Keratinocyte (primary cell): ENCODE data around the gene MTUS2. TPM values are rescaled to one million over a fixed set of nuclear protein-coding genes. Genes with fewer than 3 reads are reported as not detected.

Source experiments
- DNase-seq: peaks from one replicate; pipeline ENCODE4 v3.0.0-alpha.2; 2011; ENCODE audit warnings: low read depth, missing footprints, low spot score
- FAIRE-seq: peaks from 2 replicates; lab custom pipeline; 2011; peaks lifted over from hg19 to GRCh38; lab: Jason Lieb, UNC
- H2AFZ ChIP-seq: 2 replicates; pipeline ENCODE4 v1.6.0; 2012; ENCODE audit warnings: low read length, control low read depth, inconsistent platforms; ENCODE audit not compliant: control insufficient read depth
- H3K27ac ChIP-seq: 2 replicates; pipeline ENCODE4 v1.5.1; 2011; ENCODE audit warnings: low read length; ENCODE audit not compliant: control insufficient read depth, insufficient read depth
- H3K27me3 ChIP-seq: 3 replicates; pipeline ENCODE4 v1.6.0; 2011; ENCODE audit warnings: low read length; ENCODE audit not compliant: control insufficient read depth, insufficient read depth; ENCODE audit errors: extremely low read depth
- H3K36me3 ChIP-seq, 2 experiments: 2 replicates in 1 of 2; 3 replicates in 1 of 2; pipeline ENCODE4 v1.5.1; 2011; ENCODE audit warnings: low read length in 2 of 2, mild to moderate bottlenecking in 1 of 2; ENCODE audit not compliant: control insufficient read depth in 2 of 2, insufficient read depth in 2 of 2; ENCODE audit errors: extremely low read depth in 1 of 2
- H3K4me1 ChIP-seq: 3 replicates; pipeline ENCODE4 v1.5.1; 2011; ENCODE audit warnings: low read length; ENCODE audit not compliant: control insufficient read depth, insufficient read depth; ENCODE audit errors: extremely low read depth
- H3K4me2 ChIP-seq: 3 replicates; pipeline ENCODE4 v1.6.0; 2011; ENCODE audit warnings: low read depth, low read length; ENCODE audit not compliant: control insufficient read depth, insufficient read depth; ENCODE audit errors: extremely low read depth
- H3K4me3 ChIP-seq, 3 experiments: fragments of 200-600 bp in 1 of 3; sonication (generic) in 1 of 3; 2 replicates in 2 of 3; 3 replicates in 1 of 3; pipeline ENCODE4 v1.5.1; 2011 to 2016; ENCODE audit warnings: low read length in 3 of 3, mild to moderate bottlenecking in 3 of 3, control low read depth in 2 of 3, inconsistent platforms in 1 of 3, low read depth in 1 of 3, mixed read lengths in 1 of 3, mixed run types in 1 of 3, moderate library complexity in 1 of 3; ENCODE audit not compliant: control insufficient read depth in 2 of 3, insufficient read depth in 2 of 3; ENCODE audit errors: extremely low read depth in 1 of 3
- H3K79me2 ChIP-seq: 2 replicates; pipeline ENCODE4 v1.6.0; 2012; ENCODE audit warnings: low read length; ENCODE audit not compliant: control insufficient read depth, insufficient read depth
- H3K9ac ChIP-seq: 3 replicates; pipeline ENCODE4 v1.6.0; 2011; ENCODE audit warnings: low read length; ENCODE audit not compliant: control insufficient read depth, insufficient read depth; ENCODE audit errors: extremely low read depth
- H3K9me1 ChIP-seq: 3 replicates; pipeline ENCODE4 v1.6.0; 2011; ENCODE audit warnings: low read length; ENCODE audit not compliant: control insufficient read depth, insufficient read depth; ENCODE audit errors: extremely low read depth
- H3K9me3 ChIP-seq: 2 replicates; pipeline ENCODE4 v1.5.1; 2012; ENCODE audit warnings: low read depth, low read length; ENCODE audit not compliant: control insufficient read depth
- H4K20me1 ChIP-seq: 3 replicates; pipeline ENCODE4 v1.6.0; 2011; ENCODE audit warnings: low read length; ENCODE audit not compliant: control insufficient read depth, insufficient read depth; ENCODE audit errors: extremely low read depth
- CTCF ChIP-seq, 3 experiments: IDR thresholded peaks in 1 of 3; conservative IDR thresholded peaks in 1 of 3; optimal IDR thresholded peaks in 1 of 3; 2 replicates in 2 of 3; 3 replicates in 1 of 3; pipeline versions ENCODE3 to v1.5.1; 2011; ENCODE audit warnings: low read length in 3 of 3, mild to moderate bottlenecking in 3 of 3, moderate library complexity in 2 of 3, control low read depth in 1 of 3, inconsistent platforms in 1 of 3; ENCODE audit not compliant: insufficient read depth in 2 of 3; ENCODE audit errors: extremely low read depth in 1 of 3
- EZH2 ChIP-seq: IDR thresholded peaks from one replicate; pipeline ENCODE4 v1.6.1; 2012; ENCODE audit warnings: inconsistent platforms, mild to moderate bottlenecking, low read length, moderate library complexity
- dilution Hi-C: fragments of 300-500 bp; cut with MboI; formaldehyde crosslinking; loops from one replicate; pipeline ENCODE4 v1.7.0; 2020; ENCODE audit warnings: low sequenced_read_pairs; ENCODE audit not compliant: extremely low pct_ligation_motif_present
- polyA plus RNA-seq, 5 experiments: library from polyadenylated mRNA; depleted of rRNA in 3 of 5; stranded (reverse) in 3 of 5; stranded (forward) in 1 of 5; unstranded in 1 of 5; fragments of >200 nt; gene quantifications; 1 replicate in 1 of 5; 2 replicates in 3 of 5; 3 replicates in 1 of 5; pipeline versions ENCODE4 v1.2.1 to v1.2.3, GENCODE V29; 2011 to 2012; ENCODE audit warnings: missing spikeins in 2 of 5, low read depth in 1 of 5, low replicate concordance in 1 of 5

Gene MTUS2
- polyA plus RNA-seq, 1 donor (not counting 4 experiments of a cell fraction or from before 2014, with no cell fraction given) = 0.17 TPM

DNA sequence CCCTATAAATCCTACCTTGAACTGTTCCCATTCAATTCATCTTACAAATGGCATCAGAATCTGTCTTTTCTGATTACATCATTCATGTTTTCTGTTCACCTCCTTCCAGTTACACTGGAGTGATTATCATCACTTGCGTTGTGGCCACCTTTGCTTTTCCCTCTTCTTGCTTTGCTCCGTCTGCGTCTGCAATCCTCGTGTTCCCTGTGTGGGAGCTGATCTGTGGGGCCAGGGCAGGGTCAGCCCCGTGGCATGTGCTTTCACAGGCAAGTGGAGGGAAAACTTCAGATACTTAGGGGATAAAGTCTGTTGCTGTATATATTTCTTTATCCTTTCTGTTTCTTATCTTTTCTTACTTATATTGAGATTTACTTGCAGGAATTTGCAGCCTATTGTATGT is 497.7 kb downstream of the MTUS2 start:
- Histone ChIP-seq H3K36me3 (no peaks in the 10 kb centered on the region), H3K79me2 (no peaks in the 10 kb centered on the region), H3K9ac (no peak overlapping the region), H3K4me2 (no peak overlapping the region), H3K4me1 (no peaks in the 10 kb centered on the region), H3K27ac (no peak overlapping the region), H3K4me3 (no peak overlapping the region), H4K20me1 (no peaks in the 10 kb centered on the region), H2AFZ (no peak overlapping the region), H3K9me1 (no peaks in the 10 kb centered on the region), H3K9me3 (no peaks in the 10 kb centered on the region), H3K27me3 (no peaks in the 10 kb centered on the region)
- dilution Hi-C loops = no loop called here
- FAIRE-seq (no peak), DNase-seq (no peak)
- no peak for TF ChIP-seq EZH2
- TF ChIP-seq CTCF (optimal IDR thresholded peaks at IDR 0.05 in 1 of 3, IDR thresholded peaks at IDR 0.05 in 1 of 3, conservative IDR thresholded peaks at IDR 0.05 in 1 of 3; ENCODE audit: extremely low read depth in 1 of 3, insufficient read depth in 2 of 3, low read length in 3 of 3) = no peak

GRCh38 chr13:29318741-29319140 is 498.6 kb downstream of the MTUS2 start:
- DNase-seq (no peak), FAIRE-seq (no peak)
- H3K4me2 ChIP-seq = no peak overlapping the region
- H3K36me3 ChIP-seq = no peaks in the 10 kb centered on the region
- no peak overlapping the region for H3K27ac ChIP-seq
- no peaks in the 10 kb centered on the region for H4K20me1 ChIP-seq
- no peak overlapping the region for H3K4me3 ChIP-seq
- H3K79me2 ChIP-seq = no peaks in the 10 kb centered on the region
- dilution Hi-C loops = no loop called here
- no peaks in the 10 kb centered on the region for H3K9me3 ChIP-seq
- no peaks in the 10 kb centered on the region for H3K9me1 ChIP-seq
- no peaks in the 10 kb centered on the region for H3K4me1 ChIP-seq
- no peaks in the 10 kb centered on the region for H3K27me3 ChIP-seq
- TF ChIP-seq EZH2 (no peak), CTCF (optimal IDR thresholded peaks at IDR 0.05 in 1 of 3, IDR thresholded peaks at IDR 0.05 in 1 of 3, conservative IDR thresholded peaks at IDR 0.05 in 1 of 3; ENCODE audit: extremely low read depth in 1 of 3, insufficient read depth in 2 of 3, low read length in 3 of 3) (no peak)
- no peak overlapping the region for H3K9ac ChIP-seq
- H2AFZ ChIP-seq = no peak overlapping the region
